ENCODE data around the gene LIN28B.

LIN28B gene

GRCh38 chr6:105015482-105015881, 58.6 kb downstream of the LIN28B start:
- DNase-seq = no peak

GRCh38 chr6:105019285-105019684, 62.4 kb downstream of the LIN28B start:
- DNase-seq = no peak

- no peak for DNase-seq
Measured at GRCh38 chr6:105021399-105021798, 64.5 kb downstream of the LIN28B start.

GRCh38 chr6:105022416-105022815, 65.5 kb downstream of the LIN28B start:
- DNase-seq = no peak

GRCh38 chr6:105024803-105025202, 67.9 kb downstream of the LIN28B start:
- no peak for DNase-seq

DNA sequence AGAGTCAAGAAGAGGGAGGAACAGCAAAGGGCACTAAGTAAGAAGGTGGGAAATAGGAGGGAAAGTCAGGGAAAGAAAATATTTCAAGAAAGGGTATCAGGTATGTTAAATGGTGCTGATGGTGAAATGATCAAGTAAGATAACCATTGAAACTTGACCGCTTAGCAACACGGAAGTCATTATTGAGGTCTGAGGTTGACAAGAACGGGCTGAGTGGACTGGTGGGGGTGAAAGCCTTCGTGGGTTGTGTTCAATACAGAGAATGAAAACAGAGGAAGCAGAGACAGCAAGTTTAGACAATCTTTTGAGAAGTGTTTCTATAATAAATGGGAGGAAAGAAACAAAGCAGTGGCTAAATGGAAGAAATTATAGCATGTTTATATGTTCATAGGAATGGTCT, 72.0 kb downstream of the LIN28B start:
- no peak for DNase-seq

DNA sequence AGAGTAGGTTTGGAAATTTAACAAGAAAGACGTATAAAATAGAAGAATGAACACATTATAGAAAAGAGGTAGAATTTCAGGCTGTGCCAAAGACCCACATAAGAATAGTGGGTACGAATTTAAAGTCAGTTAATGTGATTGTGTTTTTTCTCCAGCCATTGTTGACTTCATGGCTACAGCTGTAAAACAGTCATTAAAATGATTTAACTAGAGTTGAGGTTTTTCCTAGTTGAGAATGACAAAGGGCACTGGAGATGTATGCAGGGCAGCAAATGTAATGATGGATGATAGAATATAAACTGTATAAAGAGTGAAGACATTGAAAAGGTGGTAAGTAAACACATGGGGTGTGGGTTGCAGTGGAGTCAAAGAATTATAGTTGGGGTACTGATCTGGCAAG, 72.7 kb downstream of the LIN28B start:
- no peak for DNase-seq

DNA sequence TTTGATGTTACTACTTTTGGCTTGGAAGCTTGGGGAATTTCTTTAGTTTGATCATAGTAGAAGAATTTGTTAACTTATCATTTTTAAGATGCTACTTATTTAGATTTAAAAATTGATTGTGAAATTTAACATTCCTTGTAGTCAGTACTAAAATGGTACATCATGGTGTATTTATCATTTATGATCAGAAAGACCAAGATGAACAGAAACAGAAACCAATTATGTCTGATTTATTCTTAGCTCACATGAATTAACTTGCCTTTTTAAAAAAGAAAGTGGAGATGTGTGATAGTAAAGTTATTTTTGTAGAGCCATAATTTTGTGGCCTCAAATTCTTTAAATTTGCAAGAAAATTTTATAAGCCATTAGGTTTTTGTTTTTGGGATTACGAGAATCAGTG, 77.6 kb downstream of the LIN28B start:
- DNase-seq = no peak

GRCh38 chr6:105035299-105035698, 78.4 kb downstream of the LIN28B start:
- no peak for DNase-seq

DNA sequence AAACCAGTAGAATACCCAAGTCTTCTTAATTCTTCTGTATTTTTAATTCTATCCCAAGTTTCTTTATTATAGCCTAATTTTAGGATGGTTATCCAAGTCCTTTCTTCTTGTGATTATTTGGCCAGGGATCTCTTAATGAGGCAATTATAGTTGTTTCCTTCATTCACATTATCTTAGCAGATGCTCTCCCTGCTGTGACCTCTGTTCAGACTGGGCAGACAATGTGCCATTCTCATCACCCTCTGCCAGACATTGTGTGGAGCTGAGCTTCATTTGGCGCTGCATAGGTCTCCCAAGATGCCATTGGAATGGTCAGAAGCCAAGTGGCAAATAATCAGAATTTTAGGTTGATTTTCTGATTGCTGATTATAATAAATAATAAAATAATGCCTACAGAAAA, 79.4 kb downstream of the LIN28B start:
- no peak for DNase-seq

- DNase-seq = no peak
Measured at GRCh38 chr6:105038259-105038658, 81.4 kb downstream of the LIN28B start.

DNA sequence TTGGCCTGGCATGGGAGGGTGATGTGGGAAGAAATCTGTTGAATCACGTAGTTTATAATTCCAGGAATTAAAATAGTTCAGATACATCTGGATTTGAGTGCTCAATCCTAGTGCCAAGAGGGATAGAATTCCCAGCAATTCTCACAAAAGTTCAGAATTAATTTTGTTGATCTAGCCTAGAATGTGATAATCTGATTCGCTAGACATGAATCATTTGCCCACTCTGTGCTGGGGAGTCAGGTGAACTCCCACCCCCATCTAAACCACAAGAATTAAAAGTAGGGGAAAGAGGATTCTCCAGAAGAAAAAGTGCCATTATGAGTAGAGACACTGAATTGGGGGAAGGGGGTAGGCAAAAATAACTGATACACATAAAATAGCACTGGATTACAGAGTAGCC, 85.0 kb downstream of the LIN28B start:
- no peak for DNase-seq

DNA sequence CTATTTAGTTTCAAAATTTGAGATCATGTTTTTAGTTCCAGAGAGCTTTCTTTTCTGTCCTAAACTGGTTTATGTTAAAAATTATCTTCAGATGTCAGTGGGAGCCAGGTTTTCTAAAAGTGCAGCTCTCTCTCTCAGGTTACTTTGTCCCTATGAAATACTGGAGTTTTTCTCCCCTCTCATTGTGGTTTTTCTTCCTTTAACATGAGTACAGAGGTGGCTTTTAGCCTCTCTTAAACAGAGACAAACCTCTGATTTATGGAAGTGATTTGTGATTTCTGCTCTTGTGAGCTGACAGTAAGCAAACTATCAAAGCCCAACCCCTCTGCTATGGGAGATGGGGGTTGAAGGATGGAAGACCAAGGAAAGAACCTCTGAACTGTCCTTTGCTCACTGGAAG, 85.7 kb downstream of the LIN28B start:
- DNase-seq = no peak

- no peak for DNase-seq
Measured at GRCh38 chr6:105043979-105044378, 87.1 kb downstream of the LIN28B start.

DNA sequence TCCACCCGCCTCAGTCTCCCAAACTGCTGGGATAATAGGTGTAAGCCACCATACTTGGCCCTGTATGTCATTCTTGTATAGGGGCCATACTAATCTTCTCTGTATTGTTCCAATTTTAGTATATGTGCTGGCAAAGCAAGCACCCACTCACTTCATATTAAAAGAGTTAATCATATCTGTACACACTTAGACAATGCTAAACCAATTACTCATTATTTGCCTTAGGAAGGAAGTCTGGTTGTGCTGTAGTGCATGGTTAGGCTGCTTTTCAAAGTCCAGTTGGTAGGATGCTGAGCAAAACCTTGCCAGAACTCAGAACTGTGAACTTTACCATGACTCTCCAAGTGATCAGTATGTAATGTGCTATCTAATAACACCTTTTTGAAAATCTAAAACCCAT, 88.6 kb downstream of the LIN28B start:
- DNase-seq = no peak

GRCh38 chr6:105051941-105052471, 95.1 kb downstream of the LIN28B start:
- DNase-seq = no peak

DNA sequence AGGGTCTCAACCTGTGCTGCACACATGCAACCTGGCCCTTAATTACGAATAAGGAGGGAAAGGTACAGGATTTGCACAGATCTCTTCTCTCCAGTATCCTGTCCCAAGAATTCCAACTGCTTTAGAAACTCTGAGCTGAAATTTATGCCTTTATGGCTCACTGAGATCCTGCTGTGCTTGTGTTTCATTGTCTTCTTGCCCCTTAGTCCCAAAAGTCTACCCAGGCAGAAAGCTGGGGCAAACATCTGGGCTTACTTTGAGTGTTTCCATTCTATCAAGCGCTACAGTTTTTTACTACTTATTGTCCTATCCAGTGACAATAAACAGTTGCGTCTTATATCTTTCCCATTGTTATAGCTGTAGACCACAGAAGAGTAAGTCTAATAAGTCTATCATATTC, 99.7 kb downstream of the LIN28B start:
- DNase-seq = no peak

DNA sequence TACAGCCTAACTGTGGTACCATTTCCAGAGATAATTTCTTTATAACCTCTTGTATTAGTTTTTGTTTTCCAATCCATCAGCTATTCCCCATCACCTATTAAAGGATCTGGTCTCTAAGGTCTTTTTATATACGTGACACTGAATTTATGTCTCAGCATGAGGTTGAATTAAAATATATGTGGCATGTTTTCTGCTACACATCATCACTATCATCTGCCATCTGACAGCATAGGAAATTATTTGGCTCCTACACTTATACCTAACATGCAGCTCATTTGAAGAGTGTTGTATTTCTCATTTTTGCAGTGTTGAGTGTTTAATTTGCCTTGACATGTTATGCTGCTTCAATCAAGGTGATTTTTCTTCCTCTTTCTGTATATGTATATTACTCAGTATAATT, 100.3 kb downstream of the LIN28B start:
- DNase-seq = no peak

DNA sequence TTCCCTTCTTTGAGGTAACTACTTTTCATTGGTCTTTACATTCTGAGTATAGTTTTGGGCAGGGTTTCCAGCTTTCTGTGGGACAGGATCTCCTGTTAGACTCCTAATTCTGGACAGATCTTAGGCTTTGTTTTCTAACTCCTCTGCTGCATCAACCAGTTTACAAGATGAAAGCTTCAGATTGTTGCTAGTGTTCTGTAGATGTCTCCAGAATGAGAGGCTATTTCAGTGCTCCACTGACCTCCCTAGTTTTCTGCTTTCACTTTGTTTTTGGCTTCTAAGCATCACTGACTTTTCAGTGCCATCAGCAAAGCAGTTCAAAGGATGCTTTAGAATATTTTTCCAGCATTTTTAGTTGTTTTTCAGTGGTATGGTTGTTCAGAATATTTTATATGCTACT, 101.4 kb downstream of the LIN28B start:
- no peak for DNase-seq

DNA sequence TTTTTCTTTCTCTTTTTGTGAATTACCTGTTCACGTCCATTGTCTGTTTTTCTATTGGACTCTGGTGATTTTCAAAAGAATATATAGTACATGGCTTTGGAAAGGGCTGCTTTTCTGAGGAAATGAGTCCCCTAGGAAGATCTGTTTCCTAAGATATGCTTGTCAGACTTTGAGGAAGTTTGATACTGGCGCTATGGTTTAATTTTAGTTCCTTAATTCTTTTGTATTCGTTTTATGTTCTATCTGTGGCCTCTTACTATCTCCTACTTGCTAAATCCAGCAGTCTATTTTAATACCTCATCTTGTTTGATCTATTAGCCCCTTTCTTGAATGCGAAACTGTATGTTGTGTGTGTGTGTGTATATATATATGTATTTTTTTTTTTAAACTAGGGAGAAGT, 101.9 kb downstream of the LIN28B start:
- no peak for DNase-seq

DNA sequence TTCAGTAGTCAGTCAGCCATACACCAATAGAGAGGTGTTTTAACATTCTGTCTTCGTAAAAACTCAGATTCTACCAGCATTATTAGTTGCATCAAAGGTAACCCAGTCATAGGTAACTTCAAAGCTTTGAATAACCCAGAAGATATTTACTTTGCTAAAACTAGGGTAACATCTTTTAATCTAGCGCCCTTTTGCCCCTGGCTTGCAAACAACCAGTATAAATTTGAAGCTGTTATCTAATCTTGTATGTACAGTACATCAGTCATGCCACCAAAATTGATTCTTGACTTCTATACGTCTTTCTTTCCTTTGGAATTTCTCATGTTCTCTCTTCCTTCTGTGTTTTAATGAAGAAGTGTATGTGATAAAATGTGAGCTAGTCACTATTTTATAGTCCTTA, 109.3 kb downstream of the LIN28B start:
- no peak for DNase-seq

- no peak for DNase-seq
Measured at GRCh38 chr6:105066836-105067235, 109.9 kb downstream of the LIN28B start.

- no peak for DNase-seq
Measured at GRCh38 chr6:105067329-105067728, 110.4 kb downstream of the LIN28B start.

DNA sequence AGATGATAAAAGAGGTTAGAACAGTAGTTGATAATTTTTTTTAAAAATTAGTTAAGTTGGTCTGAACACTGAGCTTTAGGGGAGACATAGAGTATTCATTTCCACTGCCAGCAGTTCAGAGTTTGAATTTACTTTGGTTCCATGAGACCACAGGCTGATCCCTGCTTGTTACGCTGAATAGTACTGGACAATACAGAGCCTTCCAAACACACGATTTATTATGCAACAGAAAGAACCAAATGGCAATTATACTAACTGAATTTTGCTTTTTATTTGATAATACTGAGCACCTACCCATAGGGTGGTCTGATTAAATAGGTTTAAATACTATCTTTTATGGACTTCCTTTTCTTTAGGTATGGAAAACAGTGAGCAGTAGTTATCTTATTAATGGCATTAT, 111.5 kb downstream of the LIN28B start:
- no peak for DNase-seq

- DNase-seq = no peak
Measured at GRCh38 chr6:105069821-105070445, 113.0 kb downstream of the LIN28B start.

All from activated CD4-positive, alpha-beta T cell treated with anti-CD3 and anti-CD28 coated beads, Interleukin-2, amount 50 U/mL, for 48 hours (primary cell).